ENCODE data around the gene PHF20.
"Not testable (repeated sequence)": the region's sequence is repeated elsewhere in the genome, so short reads cannot be mapped to it uniquely, and the experiment has no call there.

PHF20 gene

DNA sequence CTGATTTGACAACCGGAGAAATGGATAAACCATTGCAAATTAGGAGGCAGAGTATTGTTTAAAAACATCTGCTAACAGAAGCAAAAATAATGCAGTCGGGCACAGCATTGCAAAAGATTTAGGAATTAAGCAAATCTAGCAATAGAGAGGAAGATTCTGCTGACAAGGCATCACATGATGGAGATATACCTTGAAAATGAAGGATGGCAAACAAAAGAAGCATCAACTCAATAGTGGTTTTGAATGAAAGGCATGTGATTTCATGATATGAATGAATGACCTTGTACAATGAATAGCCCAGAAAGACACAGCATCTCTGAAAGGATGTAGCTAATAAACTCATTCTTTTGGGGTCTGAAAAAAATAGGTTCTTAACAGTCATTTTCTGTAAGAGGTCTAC is 21.2 kb upstream of the PHF20 start:
- H2AFZ ChIP-seq (ENCODE audit: low read depth, low read length), result no peak overlapping the region
- no peaks in the 10 kb centered on the region for H3K36me3 ChIP-seq (ENCODE audit: insufficient read depth, low read length)
- H3K4me1 ChIP-seq (ENCODE audit: insufficient read depth, low read length), result peaks cover 7% of the 10 kb centered on the region
- no peaks in the 10 kb centered on the region for H3K9me3 ChIP-seq (ENCODE audit: low read length)
- no peak overlapping the region for H3K4me3 ChIP-seq (ENCODE audit: low read length)
- no peaks in the 10 kb centered on the region for H3K27me3 ChIP-seq (ENCODE audit: insufficient read depth, low read length)

DNA sequence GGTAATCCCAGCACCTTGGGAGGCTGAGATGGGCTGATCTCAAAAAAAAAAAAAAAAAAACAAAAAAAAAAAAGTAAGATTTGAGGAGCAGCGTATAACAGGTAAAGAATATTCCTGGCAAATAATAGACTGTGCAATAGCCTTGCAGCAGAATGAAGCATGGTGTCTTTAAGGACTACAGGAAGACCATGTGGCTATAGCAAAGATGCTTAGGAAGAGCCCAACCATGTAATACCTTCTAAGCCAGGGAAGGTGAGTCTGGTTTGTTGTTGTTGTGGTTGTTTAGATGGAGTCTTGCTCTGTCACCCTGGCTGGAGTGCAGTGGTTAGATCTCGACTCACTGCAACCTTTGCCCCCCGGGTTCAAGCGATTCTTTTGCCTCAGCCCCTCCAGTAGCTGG is 15.4 kb upstream of the PHF20 start:
- no peaks in the 10 kb centered on the region for H3K36me3 ChIP-seq (ENCODE audit: insufficient read depth, low read length)
- no peak overlapping the region for H2AFZ ChIP-seq (ENCODE audit: low read depth, low read length)
- no peak overlapping the region for H3K4me3 ChIP-seq (ENCODE audit: low read length)
- H3K4me1 ChIP-seq (ENCODE audit: insufficient read depth, low read length), result no peaks in the 10 kb centered on the region
- no peaks in the 10 kb centered on the region for H3K9me3 ChIP-seq (ENCODE audit: low read length)
- no peaks in the 10 kb centered on the region for H3K27me3 ChIP-seq (ENCODE audit: insufficient read depth, low read length)

GRCh38 chr20:35757098-35757705 is 14.6 kb upstream of the PHF20 start:
- no peaks in the 10 kb centered on the region for H3K36me3 ChIP-seq (ENCODE audit: insufficient read depth, low read length)
- no peak overlapping the region for H3K4me3 ChIP-seq (ENCODE audit: low read length)
- no peaks in the 10 kb centered on the region for H3K4me1 ChIP-seq (ENCODE audit: insufficient read depth, low read length)
- H2AFZ ChIP-seq (ENCODE audit: low read depth, low read length), result no peak overlapping the region
- H3K9me3 ChIP-seq (ENCODE audit: low read length), result no peaks in the 10 kb centered on the region
- no peaks in the 10 kb centered on the region for H3K27me3 ChIP-seq (ENCODE audit: insufficient read depth, low read length)

GRCh38 chr20:35761548-35761947 is 10.3 kb upstream of the PHF20 start:
- not testable (repeated sequence) for H3K9me3 ChIP-seq (ENCODE audit: low read length); H2AFZ ChIP-seq (ENCODE audit: low read depth, low read length); H3K36me3 ChIP-seq (ENCODE audit: insufficient read depth, low read length); H3K4me3 ChIP-seq (ENCODE audit: low read length); H3K27me3 ChIP-seq (ENCODE audit: insufficient read depth, low read length); H3K4me1 ChIP-seq (ENCODE audit: insufficient read depth, low read length)

DNA sequence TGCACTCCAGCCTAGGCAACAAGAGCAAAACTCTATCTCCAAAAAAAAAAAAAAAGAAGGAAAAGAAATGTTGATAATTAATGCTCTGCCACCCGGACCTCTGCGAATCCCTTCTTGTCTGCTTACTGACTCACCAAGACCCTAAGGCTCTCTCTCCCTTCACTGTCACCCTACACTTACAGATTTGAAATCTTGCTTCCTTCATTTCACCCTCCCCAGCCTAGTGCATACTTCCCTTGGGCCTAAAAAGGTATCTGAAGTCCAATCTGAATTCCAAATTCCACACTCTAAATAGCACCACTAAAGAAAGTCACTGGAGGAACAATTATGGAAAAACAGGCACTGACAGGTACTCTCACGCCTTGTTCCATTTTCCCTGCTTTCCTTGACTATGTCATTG is 9.4 kb upstream of the PHF20 start:
- no peaks in the 10 kb centered on the region for H3K9me3 ChIP-seq (ENCODE audit: low read length)
- H3K36me3 ChIP-seq (ENCODE audit: insufficient read depth, low read length), result no peaks in the 10 kb centered on the region
- no peak overlapping the region for H3K4me3 ChIP-seq (ENCODE audit: low read length)
- no peaks in the 10 kb centered on the region for H3K4me1 ChIP-seq (ENCODE audit: insufficient read depth, low read length)
- no peak overlapping the region for H2AFZ ChIP-seq (ENCODE audit: low read depth, low read length)
- H3K27me3 ChIP-seq (ENCODE audit: insufficient read depth, low read length), result no peaks in the 10 kb centered on the region

DNA sequence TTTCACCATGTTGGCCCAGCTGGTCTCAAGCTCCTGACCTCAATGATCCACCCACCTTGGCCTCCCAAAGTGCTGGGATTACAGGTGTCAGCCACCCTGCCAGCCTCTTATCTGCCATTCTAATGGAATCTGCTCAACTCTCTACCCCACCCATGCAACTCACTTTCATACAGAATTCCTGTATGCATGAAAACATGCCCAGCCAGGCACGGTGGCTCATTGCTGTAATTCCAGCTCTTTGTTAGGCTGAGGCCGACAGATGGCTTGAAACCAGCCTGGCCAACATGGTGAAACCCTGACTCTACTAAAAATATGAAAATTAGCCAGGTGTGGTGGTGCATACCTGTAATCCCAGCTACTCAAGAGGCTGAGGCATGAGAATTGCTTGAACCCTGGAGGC is 6.9 kb upstream of the PHF20 start:
- not testable (repeated sequence) for H3K9me3 ChIP-seq (ENCODE audit: low read length); H3K36me3 ChIP-seq (ENCODE audit: insufficient read depth, low read length); H2AFZ ChIP-seq (ENCODE audit: low read depth, low read length); H3K4me3 ChIP-seq (ENCODE audit: low read length); H3K27me3 ChIP-seq (ENCODE audit: insufficient read depth, low read length)
- H3K4me1 ChIP-seq (ENCODE audit: insufficient read depth, low read length), result peaks cover 10% of the 10 kb centered on the region

- H3K4me3 ChIP-seq (ENCODE audit: low read length), result no peak overlapping the region
- H3K36me3 ChIP-seq (ENCODE audit: insufficient read depth, low read length), result no peaks in the 10 kb centered on the region
- no peaks in the 10 kb centered on the region for H3K27me3 ChIP-seq (ENCODE audit: insufficient read depth, low read length)
- H3K9me3 ChIP-seq (ENCODE audit: low read length), result no peaks in the 10 kb centered on the region
- H3K4me1 ChIP-seq (ENCODE audit: insufficient read depth, low read length), result peaks cover 10% of the 10 kb centered on the region
- no peak overlapping the region for H2AFZ ChIP-seq (ENCODE audit: low read depth, low read length)
Observed at GRCh38 chr20:35766843-35767242, 5.0 kb upstream of the PHF20 start.

DNA sequence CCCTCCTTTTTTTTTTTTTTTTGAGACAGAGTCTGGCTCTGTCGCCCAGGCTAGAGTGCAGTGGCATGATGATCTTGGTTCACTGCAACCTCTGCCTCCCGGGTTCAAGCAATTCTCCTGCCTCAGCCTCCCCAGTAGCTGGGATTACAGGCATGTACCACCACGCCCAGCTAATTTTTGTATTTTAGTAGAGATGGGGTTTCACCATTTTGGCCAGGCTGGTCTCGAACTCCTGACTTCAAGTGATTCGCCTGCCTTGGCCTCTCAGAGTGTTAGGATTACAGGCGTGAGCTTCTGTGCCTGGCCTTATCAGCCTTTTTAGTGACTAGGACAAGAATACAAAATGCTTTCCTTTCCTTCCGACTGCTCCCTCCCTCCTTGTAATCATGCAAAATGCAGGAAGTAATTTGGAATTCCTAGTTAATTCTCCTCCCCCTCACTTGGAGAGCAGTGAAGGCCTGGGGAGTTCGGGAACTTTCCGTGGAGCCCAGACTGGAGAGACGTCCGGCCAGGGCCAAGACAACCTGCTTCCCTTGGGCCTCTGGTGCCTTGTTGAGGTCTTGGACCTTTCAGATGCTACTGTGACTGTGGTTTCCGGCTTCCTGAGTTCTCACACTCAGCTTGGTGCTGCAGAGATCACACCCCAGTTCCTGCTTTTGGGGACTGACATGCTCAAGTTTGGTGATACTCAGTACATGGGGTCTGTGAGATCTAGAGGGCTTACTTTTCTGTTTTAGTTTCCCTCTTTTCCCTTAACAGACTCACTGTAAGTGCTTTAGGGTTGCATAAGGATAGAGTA is 3.9 kb upstream of the PHF20 start:
- Histone ChIP-seq H2AFZ (ENCODE audit: low read depth, low read length) (peak overlapping the region; percentile 27), H3K4me1 (ENCODE audit: insufficient read depth, low read length) (peaks cover 14% of the 10 kb centered on the region), H3K36me3 (ENCODE audit: insufficient read depth, low read length) (no peaks in the 10 kb centered on the region), H3K9me3 (ENCODE audit: low read length) (no peaks in the 10 kb centered on the region), H3K27me3 (ENCODE audit: insufficient read depth, low read length) (no peaks in the 10 kb centered on the region), H3K4me3 (ENCODE audit: low read length) (no peak overlapping the region)

GRCh38 chr20:35768731-35769664 is 2.8 kb upstream of the PHF20 start:
- peak overlapping the region; percentile 14 for H3K4me3 ChIP-seq (ENCODE audit: low read length)
- no peaks in the 10 kb centered on the region for H3K9me3 ChIP-seq (ENCODE audit: low read length)

DNA sequence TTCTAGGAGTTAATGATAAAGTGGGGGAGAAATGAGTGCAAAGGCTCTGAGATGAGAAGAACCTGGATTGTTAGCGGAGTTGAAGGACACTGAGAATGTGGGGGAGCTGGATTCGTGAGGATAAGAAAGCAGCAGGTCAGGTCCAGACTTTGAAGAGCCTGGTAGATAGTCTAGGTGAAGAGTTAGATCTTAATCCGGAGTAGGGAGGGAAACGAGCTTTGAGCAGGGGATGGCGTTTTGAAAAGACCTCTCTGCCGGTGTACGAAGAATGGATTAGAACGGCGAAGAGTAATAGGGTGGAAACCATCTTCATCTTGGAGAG is 487 bp upstream of the PHF20 start:
- Histone ChIP-seq H2AFZ (ENCODE audit: low read depth, low read length) (no peak overlapping the region), H3K36me3 (ENCODE audit: insufficient read depth, low read length) (peaks cover 7% of the 10 kb centered on the region), H3K27me3 (ENCODE audit: insufficient read depth, low read length) (no peaks in the 10 kb centered on the region), H3K4me1 (ENCODE audit: insufficient read depth, low read length) (peaks cover 22% of the 10 kb centered on the region), H3K9me3 (ENCODE audit: low read length) (no peaks in the 10 kb centered on the region), H3K4me3 (ENCODE audit: low read length) (peak overlapping the region; percentile 94)

More at GRCh38 chr20:35768731-35769664, 2.8 kb upstream of the PHF20 start:
- Histone ChIP-seq H2AFZ (ENCODE audit: low read depth, low read length) (peak overlapping the region; percentile 27), H3K36me3 (ENCODE audit: insufficient read depth, low read length) (no peaks in the 10 kb centered on the region), H3K27me3 (ENCODE audit: insufficient read depth, low read length) (no peaks in the 10 kb centered on the region), H3K4me1 (ENCODE audit: insufficient read depth, low read length) (peaks cover 22% of the 10 kb centered on the region)

DNA sequence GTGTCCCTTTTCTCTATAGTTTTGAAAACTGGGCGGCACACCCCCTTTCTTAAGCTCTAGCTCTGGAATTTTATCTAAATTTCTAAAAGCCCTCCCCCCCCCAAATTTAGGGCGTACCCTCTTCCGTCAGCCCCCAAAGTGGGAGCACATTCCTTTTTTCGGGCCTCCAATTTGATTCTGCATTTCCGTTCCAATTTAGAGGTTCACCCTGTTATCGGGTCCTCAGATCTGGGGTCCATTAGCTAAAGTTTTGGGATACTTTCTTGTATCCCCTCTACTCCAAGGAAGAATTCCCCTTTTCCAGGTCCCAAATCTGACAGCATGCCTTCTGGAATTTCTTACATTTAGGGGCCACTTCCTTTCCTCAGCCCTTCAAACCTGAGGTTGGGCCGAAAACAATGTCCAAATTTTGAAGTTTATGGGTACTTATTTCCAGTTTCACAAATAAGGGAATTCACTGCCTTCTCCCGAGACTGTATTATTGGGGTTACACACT is 796 bp downstream of the PHF20 start:
- H3K27me3 ChIP-seq (ENCODE audit: insufficient read depth, low read length), result no peaks in the 10 kb centered on the region
- peak overlapping the region; percentile 94 for H3K4me3 ChIP-seq (ENCODE audit: low read length)
- no peaks in the 10 kb centered on the region for H3K9me3 ChIP-seq (ENCODE audit: low read length)
- H2AFZ ChIP-seq (ENCODE audit: low read depth, low read length), result no peak overlapping the region
- H3K4me1 ChIP-seq (ENCODE audit: insufficient read depth, low read length), result peaks cover 22% of the 10 kb centered on the region
- H3K36me3 ChIP-seq (ENCODE audit: insufficient read depth, low read length), result peaks cover 7% of the 10 kb centered on the region

DNA sequence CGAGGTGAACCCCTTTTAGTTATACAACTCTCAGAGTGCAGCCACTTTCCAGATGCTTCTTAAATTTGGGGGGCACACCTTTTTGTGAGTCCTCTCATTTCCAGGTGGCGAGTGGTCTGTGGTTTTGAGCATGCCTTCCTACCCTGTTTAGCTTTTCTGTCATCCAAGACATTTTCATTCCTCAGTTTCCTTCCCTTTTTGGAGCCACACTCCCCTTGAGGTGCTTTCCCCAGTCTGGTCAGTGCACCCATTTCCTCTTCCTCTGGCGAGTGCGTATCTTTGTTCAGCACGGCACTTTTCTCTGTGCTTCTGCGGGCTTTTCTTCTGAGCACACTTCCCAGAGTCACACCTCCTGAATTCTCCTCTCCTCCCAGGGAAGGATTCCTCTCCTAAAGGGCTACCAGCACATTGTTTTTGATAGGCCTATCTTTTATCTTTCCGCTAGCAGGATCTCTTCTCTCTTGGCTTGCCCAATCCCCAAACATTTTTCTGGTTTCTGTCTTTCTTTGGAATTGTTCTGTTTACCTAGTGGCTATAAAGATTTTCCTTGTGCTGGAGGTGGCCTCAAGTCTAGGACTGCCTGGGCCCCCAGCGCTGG is 1.4 kb downstream of the PHF20 start:
- Histone ChIP-seq H3K36me3 (ENCODE audit: insufficient read depth, low read length) (peaks cover 8% of the 10 kb centered on the region), H2AFZ (ENCODE audit: low read depth, low read length) (no peak overlapping the region), H3K4me1 (ENCODE audit: insufficient read depth, low read length) (peaks cover 22% of the 10 kb centered on the region), H3K9me3 (ENCODE audit: low read length) (no peaks in the 10 kb centered on the region), H3K27me3 (ENCODE audit: insufficient read depth, low read length) (no peaks in the 10 kb centered on the region), H3K4me3 (ENCODE audit: low read length) (peak overlapping the region; percentile 94)

GRCh38 chr20:35774391-35774790 is 2.6 kb downstream of the PHF20 start:
- H3K9me3 ChIP-seq (ENCODE audit: low read length), result no peaks in the 10 kb centered on the region

More at GRCh38 chr20:35774391-35774790, 2.6 kb downstream of the PHF20 start:
- no peak overlapping the region for H3K4me3 ChIP-seq (ENCODE audit: low read length)
- no peak overlapping the region for H2AFZ ChIP-seq (ENCODE audit: low read depth, low read length)
- peaks cover 14% of the 10 kb centered on the region for H3K4me1 ChIP-seq (ENCODE audit: insufficient read depth, low read length)
- H3K36me3 ChIP-seq (ENCODE audit: insufficient read depth, low read length), result peaks cover 13% of the 10 kb centered on the region
- H3K27me3 ChIP-seq (ENCODE audit: insufficient read depth, low read length), result no peaks in the 10 kb centered on the region

Measured in neuron (in vitro differentiated cells).